ENCODE measurements around the gene WBP2. TPM values are rescaled to one million over a fixed set of nuclear protein-coding genes. Genes with fewer than 3 reads are reported as not detected.

Gene WBP2
- total and polyA plus RNA-seq, 12 donors: 130 to 210 (median 173) TPM

- WGBS, 2 donors: 18 to 19% methylated on average over 20 to 21 of the region's 21 CpGs
- H3K4me1 ChIP-seq: peaks cover 39 to 68% (median 60%) of the 10 kb centered on the region in 9 donors
- H3K4me3 ChIP-seq: peak overlapping the region in 3 of 10 donors; percentile 19 to 64 (median 33)
- ATAC-seq (peak; percentile 66 to 81 (median 79)), DNase-seq (peak; percentile 86 to 87)
- intact Hi-C loops (cut with DNase I): loop anchor here in 2 of 10 donors (1.0 to 5.0 kb wide), 3 partner anchors 33 to 68 kb away; partner anchors contain the start of genes TRIM47 (in 1 of the 2) and TRIM65 (in 1 of the 2)
- TF ChIP-seq, protein P1, sequence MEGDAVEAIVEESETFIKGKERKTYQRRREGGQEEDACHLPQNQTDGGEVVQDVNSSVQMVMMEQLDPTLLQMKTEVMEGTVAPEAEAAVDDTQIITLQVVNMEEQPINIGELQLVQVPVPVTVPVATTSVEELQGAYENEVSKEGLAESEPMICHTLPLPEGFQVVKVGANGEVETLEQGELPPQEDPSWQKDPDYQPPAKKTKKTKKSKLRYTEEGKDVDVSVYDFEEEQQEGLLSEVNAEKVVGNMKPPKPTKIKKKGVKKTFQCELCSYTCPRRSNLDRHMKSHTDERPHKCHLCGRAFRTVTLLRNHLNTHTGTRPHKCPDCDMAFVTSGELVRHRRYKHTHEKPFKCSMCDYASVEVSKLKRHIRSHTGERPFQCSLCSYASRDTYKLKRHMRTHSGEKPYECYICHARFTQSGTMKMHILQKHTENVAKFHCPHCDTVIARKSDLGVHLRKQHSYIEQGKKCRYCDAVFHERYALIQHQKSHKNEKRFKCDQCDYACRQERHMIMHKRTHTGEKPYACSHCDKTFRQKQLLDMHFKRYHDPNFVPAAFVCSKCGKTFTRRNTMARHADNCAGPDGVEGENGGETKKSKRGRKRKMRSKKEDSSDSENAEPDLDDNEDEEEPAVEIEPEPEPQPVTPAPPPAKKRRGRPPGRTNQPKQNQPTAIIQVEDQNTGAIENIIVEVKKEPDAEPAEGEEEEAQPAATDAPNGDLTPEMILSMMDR (IDR thresholded peaks at IDR 0.05): peak; percentile 69 to 86 (median 83)
- no peaks in the 10 kb centered on the region for H3K27me3 ChIP-seq
- peak overlapping the region; percentile 65 to 97 (median 88) for H3K27ac ChIP-seq
- no peaks in the 10 kb centered on the region for H3K9me3 ChIP-seq
- peaks cover 0 to 62% (median 27%) of the 10 kb centered on the region in 9 donors for H3K36me3 ChIP-seq
Observed at GRCh38 chr17:75845058-75845711, 9.9 kb downstream of the WBP2 start.

GRCh38 chr17:75844530-75845057 lies 10.5 kb downstream of the WBP2 start:
- no peak for DNase-seq
- Histone ChIP-seq H3K4me3 (peak overlapping the region in 6 of 10 donors; percentile 19 to 64 (median 30)), H3K9me3 (no peaks in the 10 kb centered on the region), H3K27ac (peak overlapping the region; percentile 65 to 97 (median 88)), H3K4me1 (peaks cover 34 to 63% (median 55%) of the 10 kb centered on the region in 9 donors), H3K27me3 (no peaks in the 10 kb centered on the region), H3K36me3 (peaks cover 0 to 62% (median 27%) of the 10 kb centered on the region in 9 donors)
- TF ChIP-seq, protein P1 (IDR thresholded peaks at IDR 0.05): no peak
- intact Hi-C loops (cut with DNase I): loop anchor here in 2 of 10 donors (1.0 to 5.0 kb wide), 3 partner anchors 34 to 67 kb away; partner anchors contain the start of genes TRIM47 (in 1 of the 2) and TRIM65 (in 1 of the 2)
- ATAC-seq: peak; percentile 12 to 69 (median 54)
- WGBS, 2 donors: 36 to 40% methylated on average over 13 to 14 of the region's 14 CpGs

- Histone ChIP-seq H3K27me3 (no peaks in the 10 kb centered on the region), H3K4me1 (peaks cover 32 to 56% (median 47%) of the 10 kb centered on the region in 9 donors), H3K36me3 (peaks cover 0 to 61% (median 27%) of the 10 kb centered on the region in 9 donors), H3K27ac (peak within 1 kb of the TSS; percentile 65 to 97 (median 88)), H3K9me3 (no peaks in the 10 kb centered on the region), H3K4me3 (peak within 1 kb of the TSS in 6 of 10 donors; percentile 19 to 64 (median 30))
- WGBS, 2 donors: 57 to 59% methylated on average over 35 of the region's 35 CpGs
- intact Hi-C loops (cut with DNase I): no loop called here
- ATAC-seq (peak in 7 of 8 donors; percentile 0 to 7 (median 4)), DNase-seq (no peak)
- TF ChIP-seq, protein P1 (IDR thresholded peaks at IDR 0.05): no peak
Observed at GRCh38 chr17:75843577-75844529, 11.3 kb downstream of the WBP2 start, which contains the start of gene UNC13D. UNC13D (minus strand) TSS chr17:75844404; CDS start chr17:75844337, 67 bp downstream.

Data from heart right ventricle (tissue), 16 donors.